HG03354 (cell line): ENCODE results near the gene GJB4.

Experiments
- ATAC-seq: cut with Tn5 transposase; IDR thresholded peaks from one replicate; pipeline ENCODE4 v1.9.1; 2021; ENCODE audit warnings: mild to moderate bottlenecking; ENCODE audit not compliant: unreplicated experiment, poor library complexity, severe bottlenecking

The GJB4 gene

DNA sequence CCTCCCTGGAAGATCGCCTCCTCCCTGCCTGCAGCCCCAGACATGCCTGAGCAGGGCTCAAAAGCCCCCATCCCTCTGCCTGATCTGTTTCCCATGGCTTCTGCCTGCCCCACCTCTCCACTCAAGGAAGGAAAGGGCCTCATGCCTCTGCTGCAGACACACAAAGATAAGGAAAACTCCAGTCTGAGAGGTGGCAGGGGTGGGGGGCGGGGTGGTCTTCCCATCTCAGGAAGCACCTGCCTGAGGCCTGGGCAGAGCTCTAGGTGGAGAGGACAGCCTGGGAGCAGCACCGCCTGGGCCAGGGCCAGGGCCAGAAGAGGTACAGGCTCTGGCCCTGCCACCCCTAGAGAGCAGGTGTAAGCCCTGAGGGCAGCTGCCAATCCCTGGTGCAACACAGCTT is 17.4 kb downstream of the GJB4 start:
- no peak for ATAC-seq

DNA sequence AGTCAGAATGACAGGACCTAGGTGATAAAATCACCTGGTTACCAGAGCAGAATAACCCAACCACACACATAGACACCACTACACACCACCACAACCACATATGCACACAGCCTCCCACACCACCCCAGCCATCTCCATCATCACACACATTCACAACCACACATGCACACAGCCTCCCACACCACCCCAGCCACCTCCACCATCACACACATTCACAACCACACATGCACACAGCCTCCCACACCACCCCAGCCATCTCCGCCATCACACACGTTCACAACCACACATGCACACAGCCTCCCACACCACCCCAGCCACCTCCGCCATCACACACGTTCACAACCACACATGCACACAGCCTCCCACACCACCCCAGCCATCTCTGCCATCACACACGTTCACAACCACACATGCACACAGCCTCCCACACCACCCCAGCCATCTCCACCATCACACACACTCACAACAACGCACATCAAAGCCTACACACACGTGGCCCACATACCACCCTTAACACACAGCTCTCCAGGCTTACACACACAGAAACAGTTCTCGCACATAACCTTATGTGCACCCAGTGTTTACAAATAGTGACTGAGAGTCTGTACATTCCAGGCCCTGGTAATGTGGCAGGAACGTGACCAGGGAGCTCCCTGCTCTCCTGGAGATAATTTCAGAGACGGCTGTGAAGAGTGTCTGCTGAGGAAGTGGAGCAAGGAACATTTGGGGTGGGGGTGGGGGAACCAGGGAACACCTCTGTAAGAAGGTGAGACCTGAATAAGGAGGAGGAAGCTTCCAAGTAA is 18.2 kb downstream of the GJB4 start:
- ATAC-seq: no peak

DNA sequence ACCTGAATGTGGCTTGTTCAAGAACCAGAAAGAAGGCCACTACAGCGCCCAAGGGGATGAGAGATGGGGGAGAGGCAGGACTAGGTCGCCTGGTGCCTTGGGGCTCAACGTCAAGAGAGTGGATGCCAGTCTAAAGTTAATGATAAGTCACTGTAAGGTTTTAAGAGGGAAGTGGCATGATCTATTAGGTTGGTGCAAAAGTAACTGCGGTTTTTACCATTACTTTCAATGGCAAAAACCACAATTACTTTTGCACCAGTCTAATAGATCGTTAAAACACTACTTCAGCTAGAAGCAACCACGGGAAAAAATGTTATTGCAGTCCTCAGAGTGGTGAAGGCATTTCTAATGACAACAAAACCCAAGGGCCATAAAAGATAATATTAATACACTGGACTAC is 18.8 kb downstream of the GJB4 start:
- no peak for ATAC-seq

DNA sequence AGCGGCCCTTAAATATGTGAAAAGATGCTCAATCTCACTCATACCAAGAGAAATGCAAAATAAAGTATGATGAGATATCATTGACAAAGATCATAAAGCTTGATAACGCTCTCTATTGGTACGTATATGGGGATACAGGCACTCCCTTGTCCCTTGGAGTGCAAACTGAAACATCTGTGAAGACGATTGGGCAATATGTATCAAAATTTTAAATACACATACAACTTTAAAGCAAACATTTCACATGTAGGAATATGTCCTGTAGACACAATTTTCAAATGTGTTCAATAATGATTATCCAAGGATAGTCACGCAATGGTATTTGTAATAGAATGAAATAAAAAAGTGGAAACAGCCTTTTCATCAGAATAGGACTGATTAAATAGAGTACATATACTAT is 19.5 kb downstream of the GJB4 start:
- no peak for ATAC-seq

DNA sequence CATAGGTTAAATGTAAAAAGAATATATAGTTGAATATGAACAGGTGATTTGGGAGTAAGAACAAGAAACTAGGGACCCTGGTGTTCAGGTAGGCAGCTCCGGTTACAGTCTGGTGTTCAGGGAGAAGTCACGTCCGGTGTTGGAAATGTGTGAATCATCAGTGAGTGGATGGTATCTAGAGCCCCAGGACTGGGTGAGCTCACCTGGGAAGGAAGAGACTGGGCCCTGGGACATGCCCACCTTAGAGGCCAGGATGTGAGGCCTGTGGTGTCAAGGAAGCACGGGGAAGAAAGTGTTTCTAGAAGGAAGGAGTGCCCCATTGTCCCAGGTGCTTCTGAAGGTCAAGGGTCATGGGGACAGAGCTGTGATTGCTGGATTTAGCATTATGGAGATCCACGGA is 20.0 kb downstream of the GJB4 start:
- no peak for ATAC-seq

DNA sequence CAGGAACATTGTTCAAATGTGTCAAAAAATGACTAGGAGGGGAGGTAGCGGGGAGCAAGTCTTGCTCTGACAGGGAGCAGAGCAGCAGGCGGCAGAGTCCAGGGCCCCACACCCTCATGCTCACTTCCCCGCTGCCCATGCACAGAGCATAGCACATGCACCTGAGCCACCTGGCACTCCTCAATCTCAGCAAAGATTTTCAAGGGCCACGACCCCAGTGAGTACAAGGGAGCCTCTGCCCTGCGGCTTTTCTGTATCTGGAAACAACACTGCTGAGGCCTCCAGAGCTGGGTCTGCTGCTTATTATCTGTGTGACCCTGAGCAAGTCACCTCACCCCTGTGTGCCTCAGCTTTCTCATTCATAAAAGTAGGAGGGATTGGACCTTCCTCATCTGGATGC is 20.4 kb downstream of the GJB4 start:
- ATAC-seq: no peak

DNA sequence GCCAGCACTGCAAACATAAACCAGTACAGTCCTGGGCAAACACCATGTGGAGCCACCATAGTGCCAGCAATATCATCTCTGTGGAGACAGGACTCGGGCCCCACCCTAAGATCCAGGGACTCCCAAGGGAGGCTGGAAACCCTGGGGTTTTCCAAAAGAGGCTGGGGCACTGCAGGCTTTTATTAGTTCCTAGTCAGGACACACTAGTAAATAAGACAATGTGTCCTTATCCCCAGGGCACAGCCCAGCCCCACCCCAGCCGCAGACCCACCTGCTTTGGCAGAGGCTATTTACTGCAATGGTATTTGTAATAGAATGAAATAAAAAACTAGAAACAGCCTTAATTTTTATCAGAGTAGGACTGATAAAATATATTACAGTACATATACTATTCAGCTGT is 21.0 kb downstream of the GJB4 start:
- ATAC-seq: no peak

DNA sequence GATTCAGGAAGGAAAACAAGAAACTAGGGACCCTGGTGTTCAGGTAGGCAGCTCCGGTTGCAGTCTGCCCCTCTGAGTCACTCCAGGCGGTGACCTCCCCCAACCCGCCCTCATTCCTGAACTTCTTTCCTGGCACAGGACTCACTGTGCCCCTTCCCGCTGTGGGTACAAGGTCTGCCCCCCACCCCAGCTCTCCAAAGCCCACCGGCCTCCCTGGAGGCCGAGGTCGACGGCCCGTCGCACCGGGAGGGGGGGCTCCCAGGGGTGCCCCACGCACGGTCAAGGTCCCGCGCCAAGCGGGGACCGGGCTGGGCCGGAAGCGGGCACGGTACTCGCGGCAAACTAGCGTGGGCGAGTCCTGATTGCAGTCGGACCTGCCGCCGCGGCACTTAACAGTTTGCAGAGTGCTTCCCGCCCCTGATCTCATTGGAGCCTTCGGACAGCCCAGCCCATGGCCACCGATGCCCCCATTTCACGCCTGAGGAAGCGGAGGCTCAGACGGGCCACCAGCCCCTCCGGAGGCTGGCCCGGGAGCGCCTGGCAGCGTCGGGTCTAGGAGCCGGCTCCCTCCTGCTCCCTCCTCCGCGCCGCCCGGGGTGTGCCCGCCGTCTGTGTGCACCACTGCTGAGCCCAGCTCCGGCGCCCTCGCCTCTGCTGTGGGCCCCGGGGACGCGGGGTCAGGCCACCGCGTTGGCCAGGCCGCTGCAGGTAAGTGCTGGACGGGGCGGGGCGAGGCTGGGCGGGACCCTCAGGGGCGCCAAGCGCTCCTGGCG is 21.7 kb downstream of the GJB4 start, which contains the start of gene GJB3:
GJB3 (plus strand) TSS at position 144 of the 773 bp plus-strand sequence. CDS start 3,549 bp downstream, outside the sequence.
- no peak for ATAC-seq

DNA sequence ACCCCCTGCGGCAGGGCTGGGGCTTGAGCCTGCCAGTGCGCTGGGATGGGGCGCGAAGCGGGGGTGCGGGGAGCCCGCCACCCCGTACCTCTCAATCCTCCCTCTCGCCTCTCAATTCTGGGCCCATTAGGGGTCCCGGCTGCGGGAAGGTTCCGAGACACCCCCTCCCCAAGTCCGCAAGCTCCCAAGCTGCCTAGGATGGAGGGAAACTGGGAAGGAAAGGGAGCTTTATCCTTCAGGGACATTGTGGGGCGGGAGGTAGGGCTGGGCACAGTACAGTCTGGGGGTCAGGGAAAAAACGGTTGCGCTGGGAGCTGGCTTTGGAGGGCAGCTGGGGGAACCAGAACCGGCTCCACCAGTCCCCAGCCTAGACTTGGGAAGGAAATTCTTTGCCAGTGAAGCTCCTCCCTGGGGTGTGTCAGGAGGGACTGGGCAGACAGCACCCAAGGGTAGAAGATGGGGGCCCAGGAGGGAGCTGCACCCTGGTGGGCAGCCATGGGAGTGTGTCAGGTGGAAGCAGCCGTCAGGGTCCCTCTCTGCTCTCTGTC is 22.4 kb downstream of the GJB4 start:
- ATAC-seq: no peak

DNA sequence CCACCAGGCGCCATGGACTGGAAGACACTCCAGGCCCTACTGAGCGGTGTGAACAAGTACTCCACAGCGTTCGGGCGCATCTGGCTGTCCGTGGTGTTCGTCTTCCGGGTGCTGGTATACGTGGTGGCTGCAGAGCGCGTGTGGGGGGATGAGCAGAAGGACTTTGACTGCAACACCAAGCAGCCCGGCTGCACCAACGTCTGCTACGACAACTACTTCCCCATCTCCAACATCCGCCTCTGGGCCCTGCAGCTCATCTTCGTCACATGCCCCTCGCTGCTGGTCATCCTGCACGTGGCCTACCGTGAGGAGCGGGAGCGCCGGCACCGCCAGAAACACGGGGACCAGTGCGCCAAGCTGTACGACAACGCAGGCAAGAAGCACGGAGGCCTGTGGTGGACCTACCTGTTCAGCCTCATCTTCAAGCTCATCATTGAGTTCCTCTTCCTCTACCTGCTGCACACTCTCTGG is 25.2 kb downstream of the GJB4 start:
- no peak for ATAC-seq

DNA sequence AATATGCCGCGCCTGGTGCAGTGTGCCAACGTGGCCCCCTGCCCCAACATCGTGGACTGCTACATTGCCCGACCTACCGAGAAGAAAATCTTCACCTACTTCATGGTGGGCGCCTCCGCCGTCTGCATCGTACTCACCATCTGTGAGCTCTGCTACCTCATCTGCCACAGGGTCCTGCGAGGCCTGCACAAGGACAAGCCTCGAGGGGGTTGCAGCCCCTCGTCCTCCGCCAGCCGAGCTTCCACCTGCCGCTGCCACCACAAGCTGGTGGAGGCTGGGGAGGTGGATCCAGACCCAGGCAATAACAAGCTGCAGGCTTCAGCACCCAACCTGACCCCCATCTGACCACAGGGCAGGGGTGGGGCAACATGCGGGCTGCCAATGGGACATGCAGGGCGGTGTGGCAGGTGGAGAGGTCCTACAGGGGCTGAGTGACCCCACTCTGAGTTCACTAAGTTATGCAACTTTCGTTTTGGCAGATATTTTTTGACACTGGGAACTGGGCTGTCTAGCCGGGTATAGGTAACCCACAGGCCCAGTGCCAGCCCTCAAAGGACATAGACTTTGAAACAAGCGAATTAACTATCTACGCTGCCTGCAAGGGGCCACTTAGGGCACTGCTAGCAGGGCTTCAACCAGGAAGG is 25.8 kb downstream of the GJB4 start:
- ATAC-seq: no peak

DNA sequence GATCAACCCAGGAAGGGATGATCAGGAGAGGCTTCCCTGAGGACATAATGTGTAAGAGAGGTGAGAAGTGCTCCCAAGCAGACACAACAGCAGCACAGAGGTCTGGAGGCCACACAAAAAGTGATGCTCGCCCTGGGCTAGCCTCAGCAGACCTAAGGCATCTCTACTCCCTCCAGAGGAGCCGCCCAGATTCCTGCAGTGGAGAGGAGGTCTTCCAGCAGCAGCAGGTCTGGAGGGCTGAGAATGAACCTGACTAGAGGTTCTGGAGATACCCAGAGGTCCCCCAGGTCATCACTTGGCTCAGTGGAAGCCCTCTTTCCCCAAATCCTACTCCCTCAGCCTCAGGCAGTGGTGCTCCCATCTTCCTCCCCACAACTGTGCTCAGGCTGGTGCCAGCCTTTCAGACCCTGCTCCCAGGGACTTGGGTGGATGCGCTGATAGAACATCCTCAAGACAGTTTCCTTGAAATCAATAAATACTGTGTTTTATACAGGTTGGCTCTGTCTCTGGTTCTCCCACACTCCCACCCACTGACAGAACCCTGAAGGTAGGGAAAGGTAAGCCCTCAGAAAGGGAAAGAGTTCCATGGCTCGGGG is 26.4 kb downstream of the GJB4 start:
- no peak for ATAC-seq

DNA sequence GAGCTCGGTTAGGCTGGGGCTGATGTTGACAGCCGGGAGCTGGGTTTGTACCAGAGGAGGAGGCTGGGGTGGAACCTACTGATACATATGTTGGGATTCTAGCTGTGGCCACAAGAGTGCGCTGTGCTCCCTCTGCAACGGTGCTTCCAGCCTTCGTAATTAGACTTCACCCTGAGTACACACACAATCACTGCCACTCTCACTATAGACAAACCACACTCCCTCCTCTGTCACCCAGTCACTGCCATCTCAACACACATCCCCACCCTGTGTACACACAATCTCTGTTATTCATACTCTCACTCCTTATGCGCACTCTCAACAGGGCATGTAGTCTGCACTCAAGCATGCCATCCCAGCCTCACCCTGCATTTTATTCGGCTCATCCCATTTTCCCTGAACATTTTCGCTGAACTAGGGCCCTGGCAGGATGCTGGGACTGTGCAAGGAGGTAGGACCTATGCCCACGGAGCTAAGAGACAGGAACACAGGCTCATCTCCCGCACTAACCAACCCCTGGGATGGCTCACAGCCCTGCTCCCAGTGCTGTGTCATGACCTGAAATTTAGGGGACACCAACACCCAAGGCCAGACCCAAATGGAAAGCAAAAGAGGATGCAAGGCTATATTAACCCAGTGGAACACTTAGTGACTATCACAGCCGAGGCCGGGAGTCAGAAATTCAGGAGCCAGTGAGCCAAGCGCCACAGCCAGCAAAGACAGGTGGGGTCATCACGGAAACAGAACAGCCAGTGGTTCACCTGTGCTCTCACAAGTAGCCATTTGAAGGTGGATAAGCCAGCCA is 27.2 kb downstream of the GJB4 start:
- ATAC-seq: no peak

DNA sequence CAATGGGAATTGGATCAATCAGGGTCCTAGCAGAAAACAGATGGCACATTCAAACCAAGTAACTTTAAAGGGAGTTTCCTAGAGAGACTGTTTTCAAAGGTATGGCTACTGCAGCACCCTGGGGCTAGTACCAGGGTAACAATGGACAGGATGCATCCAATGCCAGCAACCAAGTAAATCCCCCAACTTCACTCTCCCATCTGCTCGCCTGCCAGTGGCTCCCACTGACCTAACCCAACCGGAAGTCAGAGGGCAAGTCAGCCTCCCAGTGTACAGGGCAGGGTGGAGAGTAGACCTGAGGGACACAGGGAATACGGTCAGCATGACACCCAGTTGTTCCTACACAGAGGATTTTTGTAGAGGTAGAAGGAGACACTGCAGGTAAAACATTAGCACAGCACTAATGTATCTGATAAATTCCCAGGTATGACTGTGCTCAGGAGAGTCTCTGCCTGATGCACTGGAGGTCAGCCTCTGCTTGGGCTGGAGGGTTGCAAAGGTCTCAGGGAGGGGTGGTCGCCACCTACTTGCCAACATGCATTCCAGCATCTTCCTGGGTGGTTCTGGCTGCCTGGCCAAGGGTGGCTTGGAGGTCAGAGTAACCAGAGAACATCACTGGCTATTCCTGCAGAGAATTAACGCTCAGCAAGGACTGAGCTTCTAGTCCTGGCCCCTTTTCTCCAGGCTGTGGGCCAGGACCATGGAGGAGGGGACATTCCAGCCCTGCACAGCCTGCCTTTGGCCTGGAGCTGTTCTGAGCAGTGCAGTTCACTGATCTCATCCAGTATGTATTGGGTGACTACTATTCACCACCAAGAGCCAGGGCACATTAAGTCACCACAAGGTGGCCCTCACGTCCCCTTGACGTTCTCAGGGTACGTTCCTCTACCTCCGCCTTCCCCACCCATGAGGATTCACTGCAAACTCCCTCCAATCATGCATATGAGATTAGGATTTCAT is 28.2 kb downstream of the GJB4 start:
- ATAC-seq: no peak

DNA sequence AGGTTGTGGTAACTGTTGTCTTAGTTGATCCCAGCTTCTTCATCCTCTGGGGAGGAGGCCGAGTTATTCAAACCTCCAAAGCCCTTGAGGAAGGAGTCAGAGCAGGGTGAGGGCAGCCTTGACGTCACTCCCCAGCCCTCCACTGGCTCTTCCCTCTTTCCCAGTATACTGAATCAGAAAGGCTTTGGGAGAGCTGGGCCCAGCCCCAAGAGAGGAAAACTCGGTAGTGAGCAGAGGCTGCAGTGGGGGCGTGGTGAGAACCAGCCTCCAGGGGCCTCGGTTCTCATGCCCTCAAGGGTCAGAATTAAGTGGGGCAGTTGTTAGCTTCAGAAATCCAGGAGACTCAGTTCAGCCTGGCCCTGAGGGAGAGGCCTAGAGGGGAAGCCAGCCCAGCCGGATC is 31.4 kb downstream of the GJB4 start:
- no peak for ATAC-seq

DNA sequence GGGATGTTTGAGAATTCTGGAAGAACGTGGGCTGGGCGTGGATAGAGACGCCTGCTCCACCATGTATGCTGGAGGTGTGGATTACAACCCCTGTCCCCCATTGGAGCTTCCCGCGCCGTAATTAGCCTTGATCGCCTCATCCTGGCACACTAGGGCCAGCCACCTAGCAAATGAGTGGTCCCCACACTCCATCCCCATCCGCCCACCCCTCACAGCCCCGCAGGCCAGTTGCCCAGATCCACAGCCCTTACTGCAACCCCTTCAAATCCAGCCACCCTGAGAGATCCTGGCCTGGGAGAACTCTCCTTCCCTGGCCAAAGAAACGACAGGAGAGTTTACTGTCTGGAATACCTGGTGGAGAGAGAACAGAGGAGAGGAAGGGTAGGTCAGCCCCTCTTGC is 32.9 kb downstream of the GJB4 start:
- no peak for ATAC-seq

DNA sequence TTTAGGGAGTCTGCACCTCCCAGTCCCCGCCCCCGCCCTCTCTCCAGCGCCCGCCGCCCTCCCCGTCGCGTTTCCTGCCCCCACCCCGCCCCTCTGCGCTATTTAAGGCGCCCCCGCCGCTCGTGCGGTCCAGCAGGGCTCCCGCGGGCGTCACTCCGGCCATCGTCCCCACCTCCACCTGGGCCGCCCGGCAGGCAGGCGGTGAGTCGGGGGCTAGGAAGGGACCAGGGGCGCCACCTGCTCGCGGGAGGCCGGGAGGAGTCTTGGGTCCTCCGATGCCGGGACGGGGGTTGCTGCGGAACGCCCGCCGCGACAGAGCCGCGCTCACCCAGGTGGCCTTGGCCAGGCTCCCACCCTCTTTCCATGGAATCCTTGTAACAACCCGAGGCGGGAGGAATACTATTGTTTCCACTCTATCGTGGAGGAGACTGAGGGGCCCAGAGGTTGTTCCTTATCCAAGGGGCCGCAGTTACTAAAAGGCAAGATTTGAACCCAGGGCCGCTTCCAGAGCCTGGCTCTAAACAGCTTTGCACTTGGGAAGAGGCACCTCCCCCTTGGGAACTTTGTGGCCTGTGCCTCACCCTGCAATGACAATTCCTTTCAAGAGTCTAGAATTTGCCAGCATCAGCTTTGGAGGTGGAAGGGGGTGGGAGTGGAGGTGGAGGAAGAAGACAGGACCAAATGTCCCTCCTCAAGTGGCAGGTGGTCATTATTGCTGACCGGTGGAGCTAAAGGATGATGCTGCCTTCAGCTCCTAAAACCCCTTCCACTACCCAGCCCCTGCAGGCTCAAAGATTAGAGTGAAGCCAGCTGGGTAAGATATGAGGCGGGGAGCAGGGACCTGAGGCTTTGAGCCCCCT is 33.6 kb downstream of the GJB4 start, which contains the start of gene GJA4:
GJA4 (plus strand) TSS at position 132 of the 860 bp plus-strand sequence. CDS start 1,215 bp downstream, outside the sequence.
- no peak for ATAC-seq
